ENCODE data around the gene ANKH. TPM values are rescaled to one million over a fixed set of nuclear protein-coding genes. Genes with fewer than 3 reads are reported as not detected.

The ANKH gene
- total RNA-seq, 1 donor from 2014 or later, result 25.5 TPM

DNA sequence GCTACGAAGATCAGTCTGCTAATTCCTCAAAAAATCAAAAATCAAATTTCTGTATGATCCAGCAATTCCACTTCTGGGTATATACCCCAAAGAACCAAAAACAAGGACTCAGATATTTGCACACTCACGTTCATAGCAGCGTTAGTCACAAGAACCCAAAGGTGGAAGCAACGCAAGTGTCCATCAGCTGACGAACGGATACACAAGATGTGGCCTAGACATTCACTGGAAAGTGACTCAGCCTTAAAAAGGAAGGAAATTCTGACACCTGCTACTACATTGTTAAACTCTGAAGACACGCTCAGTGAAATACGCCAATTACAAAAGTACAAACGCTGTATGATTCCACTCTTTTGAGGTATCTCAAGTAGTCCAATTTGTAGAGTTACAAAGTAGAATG is 113.7 kb downstream of the ANKH start:
- ATAC-seq, result no peak

DNA sequence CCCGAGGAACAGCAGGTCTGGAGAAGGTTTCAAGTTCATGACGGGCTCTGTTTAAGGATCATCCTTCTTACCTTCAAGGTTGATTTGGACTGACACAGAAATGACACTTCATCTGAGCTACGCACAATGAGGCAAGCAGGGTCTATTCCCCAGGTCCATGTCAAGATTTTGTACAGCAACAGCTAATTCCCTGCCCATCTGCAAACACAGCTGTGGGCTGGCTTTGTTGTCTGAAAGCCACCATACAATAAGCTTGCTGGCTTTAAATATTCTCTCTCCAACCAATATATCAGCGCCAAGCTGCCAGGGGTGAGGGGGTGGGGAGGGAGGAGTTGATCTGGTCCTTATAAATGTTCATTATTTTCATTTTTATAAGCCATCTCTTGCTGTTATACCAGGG is 115.1 kb downstream of the ANKH start:
- no peak for ATAC-seq

DNA sequence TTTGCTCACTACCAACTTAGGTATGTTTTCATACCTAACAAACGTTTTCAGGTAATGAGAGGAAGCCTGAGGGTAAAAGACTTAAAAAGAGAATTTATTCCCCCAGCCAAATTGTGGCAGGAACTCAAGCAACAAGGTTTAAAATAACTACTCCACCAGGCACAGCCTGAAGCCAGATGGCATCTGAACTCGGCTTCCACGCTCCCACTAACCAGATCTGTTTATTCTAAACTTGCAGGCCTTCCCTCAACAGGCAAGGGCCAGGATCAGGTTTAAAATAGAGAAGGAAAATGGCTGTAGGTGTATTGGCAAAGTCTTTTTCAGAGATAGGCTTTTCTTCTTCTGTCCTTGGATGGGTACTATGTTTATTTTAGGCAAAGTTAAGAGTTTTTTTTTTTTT is 117.6 kb downstream of the ANKH start:
- no peak for ATAC-seq

DNA sequence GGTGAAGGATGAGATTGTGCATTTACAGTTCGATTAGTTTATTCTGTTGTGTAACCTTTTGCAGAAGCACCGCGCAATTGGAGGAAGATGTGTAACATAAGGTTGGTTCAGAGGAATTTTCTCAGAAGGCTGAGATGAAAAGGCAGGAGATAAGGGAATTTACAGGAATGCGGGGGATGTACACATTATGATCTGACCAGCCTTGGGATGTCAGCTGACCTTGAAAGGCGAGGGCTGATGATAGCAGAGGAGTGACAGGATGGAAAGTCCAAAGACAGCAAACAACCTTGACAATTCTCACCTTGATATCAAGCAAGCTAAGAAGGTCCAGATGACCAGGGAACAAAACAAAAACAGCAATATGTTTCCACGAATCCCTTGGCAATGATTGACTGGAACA is 118.3 kb downstream of the ANKH start:
- no peak for ATAC-seq

DNA sequence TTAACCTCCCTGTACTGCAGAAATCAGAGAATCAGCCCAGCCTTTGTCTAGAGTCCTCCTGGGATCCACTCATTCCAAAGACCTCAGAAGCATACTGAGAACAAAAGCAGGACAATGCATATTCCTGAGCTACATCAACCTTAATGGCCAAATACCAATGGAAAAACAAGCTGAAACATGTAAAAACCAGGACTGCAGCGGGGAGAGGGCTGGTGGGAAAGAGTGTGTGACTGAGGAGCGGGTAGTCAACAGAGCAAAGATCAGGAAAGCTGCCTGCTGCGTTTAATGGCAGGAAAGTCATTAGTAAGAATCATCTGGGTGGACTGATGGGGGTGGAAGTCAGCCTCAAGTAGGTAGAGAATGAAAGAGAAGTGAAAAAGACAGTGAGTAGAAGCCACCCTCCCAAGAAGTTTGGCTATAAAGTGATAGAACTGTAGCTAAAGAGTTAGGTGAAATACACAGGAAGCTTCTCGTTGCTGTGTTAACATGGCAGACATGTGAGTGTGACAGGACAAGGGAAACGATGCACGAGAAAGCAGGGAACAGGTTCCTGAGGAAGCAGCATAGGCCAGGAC is 119.0 kb downstream of the ANKH start:
- ATAC-seq, result no peak

DNA sequence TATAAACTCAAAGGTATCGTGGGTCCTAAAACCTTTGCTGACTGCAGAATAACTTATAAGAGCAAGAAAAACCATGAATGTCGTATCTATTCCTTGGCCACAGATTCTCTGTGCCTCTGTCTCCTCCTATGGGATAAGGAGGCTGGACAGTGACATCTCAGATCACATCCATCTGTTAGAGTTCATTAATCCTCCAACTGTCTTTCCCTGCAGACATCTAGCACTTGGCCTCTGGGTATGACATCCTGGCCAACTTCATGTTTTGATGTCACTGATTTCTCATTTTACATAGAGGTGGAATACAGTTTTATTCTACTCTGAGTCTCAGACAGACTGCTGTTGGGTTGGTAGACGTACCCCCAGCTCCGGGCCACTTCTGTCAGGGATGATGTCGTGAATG is 120.9 kb downstream of the ANKH start:
- ATAC-seq, result no peak

DNA sequence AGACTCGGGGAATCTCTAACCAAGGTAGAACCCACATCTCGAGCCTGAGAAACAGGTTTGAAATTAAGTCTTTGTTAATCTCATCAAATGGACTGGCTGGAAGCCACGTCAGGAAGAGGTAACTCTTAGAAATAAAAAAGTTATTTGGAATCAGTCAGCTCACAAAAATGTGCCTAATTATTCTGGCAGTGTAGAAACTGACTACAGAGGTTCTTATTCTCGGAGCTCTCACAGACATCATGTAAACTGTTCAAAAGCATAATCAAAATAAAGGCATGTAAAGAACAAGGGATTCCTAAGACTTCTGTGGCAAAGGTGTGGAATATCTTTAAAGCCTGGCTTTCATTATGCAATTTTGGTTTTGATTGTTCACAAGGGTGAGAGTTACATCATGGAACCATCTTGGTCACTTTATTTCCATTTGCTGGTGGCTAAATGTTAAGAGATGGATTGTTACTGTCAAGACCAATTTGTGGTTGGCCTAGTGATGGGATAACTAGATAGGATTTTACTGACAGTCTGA is 121.9 kb downstream of the ANKH start:
- peak; percentile 73 for ATAC-seq

DNA sequence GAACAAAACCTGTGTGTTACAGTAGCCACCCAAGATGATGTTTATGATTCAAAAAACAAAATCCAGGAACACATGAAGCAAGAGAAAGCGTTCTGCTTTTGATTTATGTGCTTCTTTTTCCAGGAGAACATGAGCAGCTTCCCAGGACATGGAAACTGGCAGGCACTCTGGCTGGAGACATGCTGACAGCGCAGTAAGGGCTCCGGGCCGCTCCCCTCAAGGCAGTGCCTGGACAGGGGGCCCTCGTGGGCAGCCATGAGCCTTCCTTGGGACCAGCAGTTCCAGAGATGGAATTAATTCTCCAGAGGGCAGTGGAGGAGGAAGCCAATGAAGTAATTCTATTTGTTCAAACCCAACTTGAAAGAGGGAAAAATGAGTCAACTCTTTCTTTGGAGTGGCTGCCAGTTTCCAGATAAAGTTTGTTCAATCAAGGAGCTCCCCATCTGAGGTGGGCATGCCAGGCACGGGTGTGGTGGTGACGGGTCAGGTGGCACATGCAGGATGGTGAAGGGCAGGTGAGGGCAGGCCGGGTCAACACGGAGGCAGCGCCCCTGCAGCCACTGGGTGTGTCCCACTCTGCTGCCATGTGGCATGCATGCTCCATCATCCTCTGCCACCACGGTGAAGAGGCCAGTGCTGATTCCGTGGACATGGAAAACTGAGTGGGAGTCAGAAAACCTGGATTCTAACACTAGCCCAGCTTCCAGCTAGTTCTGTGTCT is 123.2 kb downstream of the ANKH start:
- ATAC-seq, result peak; percentile 30

DNA sequence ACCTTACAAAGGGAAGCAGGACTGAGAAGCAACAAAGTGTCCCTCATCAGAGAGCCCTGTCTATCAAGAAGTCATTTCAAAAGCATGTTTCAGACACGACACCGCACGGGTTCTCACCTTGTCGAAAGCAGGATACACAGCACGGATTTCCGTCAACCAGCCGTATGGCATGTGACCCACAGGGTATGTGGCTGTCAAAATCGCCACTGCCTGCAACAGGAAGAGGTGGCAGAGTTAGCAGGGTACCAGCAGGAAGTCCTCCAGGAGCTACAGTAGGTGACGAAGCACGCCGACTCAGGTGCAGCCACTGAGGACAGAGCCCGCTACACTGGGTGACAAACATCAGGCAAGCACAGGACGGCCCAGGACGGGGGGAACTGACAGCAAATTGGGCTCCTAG is 125.8 kb downstream of the ANKH start:
- no peak for ATAC-seq

DNA sequence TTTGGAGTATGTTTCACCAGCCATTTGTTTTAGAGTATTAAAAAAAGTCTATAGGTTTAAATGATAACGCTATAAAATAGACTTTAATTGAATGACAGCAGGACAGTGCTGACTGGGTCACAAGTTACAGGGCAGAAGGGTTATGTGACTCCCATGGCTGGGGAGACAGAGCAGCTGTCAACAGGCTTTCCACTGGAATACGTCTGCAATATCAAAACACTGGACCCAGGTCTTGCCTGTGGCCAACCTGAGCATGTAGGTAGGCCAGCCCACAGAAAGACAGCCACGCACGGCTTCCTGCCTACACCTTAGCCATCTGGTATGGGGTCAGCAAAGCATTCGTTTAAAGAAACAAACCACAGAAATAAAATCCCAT is 126.4 kb downstream of the ANKH start:
- ATAC-seq, result no peak

DNA sequence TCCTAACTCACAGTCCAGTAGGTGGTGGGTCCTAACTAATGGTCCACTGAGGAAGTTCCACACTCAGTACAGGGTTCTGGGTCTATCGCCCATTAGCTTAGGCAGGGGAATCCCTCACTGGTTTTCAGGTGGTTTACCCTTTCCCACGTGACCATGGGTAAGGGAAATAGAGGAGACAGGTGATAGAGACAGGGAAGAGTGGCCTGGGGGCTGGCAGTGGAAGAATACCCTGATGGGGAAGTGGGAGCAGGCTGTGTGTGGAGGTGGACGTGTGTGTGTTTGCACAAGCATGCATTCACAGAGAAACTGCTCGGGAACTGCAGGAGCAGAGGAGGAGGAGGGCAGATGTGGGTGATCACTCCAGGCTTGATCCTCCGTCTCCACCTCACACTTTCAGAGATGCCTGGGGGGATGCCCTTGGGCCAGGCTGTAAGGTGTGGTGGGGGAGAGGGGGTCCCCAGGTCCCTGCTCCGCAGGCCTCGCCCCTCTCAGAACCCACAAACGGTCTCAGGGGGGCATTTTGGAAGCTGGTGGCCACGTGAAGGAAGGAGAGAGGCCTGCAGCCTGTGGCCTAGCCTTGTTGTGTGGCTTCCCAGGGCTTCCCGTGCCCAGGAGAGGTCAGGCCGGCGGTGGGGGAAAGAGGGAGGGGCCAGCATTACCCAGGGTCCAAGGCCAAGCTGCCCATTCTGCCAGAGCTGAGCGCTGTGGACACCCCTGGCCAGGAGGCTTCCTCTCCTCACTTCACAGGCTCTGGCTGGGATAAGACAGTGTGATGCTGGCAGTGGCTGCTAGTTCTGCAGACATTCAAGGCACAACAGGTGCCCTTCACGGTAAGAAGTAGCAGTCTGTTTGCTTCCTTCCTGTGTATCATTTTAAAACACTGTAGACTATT is 127.0 kb downstream of the ANKH start:
- ATAC-seq, result no peak

DNA sequence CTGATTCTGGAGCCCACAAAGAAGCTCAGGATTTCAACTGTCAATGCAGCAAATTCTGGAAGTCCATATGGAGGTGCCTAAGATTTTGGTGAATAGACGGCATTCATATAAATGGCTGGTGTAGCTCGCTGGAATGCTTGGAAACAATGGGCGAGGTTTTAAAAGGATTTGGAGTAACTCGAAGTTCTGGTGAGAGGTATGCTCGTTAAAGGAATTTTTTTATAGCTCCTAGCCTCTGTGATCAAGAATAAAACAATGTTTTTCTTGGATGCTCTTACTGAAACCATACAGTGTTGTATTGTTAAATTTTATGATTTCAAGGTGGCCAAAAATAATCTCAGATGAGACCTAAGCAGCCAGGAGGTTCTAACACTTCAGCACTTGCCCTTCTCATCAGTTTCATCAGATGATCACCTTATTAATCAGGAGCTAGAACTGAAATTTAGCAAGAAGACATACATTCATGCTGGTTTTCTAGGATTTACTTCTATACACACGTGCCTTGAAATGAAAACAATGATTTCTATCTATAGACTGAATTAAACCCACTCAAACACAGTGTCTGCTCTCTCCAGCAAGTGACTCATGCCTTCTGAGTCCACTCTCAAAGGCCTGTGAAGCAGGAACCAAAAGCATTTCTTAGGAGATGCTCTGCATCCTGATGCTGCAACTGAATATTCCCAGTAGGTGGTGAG is 127.8 kb downstream of the ANKH start:
- ATAC-seq, result no peak

DNA sequence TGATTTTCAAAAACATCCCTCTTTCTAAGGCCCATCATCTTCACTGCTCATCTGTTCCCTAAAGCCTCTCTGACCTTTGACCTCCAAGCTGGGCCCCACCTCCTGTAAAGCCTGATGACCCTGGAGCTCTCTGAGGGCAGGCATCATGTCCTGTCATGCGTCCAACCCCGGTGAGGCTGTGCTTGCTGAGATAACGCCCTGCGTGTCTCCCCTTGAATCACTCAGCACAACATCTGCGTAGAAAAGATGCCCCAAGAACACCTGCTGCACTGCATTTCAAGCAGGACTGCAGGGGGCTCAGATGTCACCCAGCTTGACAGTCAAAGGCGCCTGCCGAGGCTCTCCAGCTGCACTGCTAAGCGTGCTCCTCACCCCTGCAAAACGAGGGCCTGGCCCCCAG is 129.1 kb downstream of the ANKH start:
- ATAC-seq, result no peak

DNA sequence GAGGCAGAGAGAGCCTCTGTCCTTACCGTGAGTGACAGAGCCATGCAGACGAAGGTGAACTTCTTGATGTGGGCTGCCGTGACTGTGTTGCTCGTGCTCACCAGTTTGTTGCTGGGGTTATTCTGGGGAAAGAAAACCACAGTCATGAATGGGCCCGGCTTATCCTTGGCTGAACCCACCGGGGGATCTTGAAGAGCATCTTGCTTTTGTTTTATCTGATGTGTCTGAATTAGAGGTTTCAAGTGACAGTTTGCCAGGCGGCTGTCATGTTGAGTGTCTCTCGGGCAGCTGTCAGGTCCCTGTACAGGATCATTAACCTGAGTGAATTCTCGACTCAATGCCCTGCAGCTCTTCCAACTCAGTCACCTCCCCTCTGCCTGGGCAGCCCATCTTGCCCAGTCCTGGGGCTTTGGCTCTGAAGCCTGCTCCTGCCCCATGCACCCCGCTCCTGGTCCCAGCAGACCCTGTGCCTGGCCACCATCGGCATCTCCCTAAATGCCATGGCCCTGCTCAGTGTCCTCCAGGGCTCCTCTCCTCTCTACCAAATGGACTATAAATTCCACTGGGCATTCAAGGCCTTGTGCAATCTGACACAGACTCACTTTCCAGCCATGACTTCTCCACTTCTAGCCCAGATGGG is 129.7 kb downstream of the ANKH start:
- peak; percentile 17 for ATAC-seq

DNA sequence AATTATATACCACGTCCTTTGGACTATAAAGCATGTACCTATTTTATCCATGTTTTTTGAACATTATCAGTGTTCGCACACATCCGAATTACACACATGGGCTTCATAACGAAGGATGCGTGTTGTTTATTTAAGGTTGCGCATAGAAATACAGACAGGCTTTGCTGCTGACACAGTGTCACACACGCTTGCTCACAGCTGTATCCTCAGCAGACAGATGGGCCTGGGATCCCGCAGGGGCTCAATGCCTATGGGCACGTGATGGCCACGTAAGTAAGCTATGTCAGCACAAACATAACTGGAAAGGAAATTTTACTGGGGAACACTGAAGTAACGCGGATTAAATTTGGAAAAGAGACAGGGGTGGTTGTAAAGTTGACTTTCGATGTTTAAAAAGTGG is 130.4 kb downstream of the ANKH start:
- no peak for ATAC-seq

DNA sequence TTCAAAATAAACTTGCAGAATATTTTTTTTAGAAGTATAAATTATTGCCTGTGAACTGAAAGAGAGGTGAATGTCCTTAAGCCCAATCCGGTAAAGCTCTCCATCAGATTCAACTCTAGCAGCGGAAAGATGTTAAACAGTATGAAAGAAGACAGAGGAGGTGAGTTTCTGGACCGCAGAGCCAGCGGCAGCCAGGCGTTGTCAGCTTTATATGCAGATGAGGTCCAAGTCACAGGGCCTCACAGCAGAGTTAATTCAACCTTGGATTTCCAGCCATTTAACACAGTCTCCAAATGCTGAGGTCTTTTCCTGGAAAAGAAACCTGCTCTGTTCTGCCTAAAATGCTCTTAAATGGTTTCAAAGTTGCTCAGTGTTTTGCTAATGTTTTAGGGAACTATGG is 131.6 kb downstream of the ANKH start:
- no peak for ATAC-seq

DNA sequence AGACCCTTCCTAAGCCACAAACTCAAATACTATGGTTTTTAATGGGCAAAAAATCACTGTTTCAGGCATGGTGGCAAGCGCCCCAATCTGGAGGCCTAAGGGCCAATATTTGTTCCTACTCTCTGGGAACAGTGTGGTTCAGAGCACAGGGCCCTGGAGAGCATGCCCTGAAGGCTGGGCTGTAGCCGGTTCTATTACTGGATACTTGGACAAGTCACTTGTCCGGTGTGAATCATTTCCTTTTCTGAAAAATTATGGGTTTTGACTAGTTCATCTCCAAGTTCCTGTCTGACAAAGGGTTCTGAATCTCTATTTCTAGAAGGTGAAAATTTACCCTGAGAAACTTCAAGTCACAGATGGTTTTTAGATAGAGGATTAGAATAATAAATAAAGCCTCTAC is 132.0 kb downstream of the ANKH start:
- no peak for ATAC-seq

DNA sequence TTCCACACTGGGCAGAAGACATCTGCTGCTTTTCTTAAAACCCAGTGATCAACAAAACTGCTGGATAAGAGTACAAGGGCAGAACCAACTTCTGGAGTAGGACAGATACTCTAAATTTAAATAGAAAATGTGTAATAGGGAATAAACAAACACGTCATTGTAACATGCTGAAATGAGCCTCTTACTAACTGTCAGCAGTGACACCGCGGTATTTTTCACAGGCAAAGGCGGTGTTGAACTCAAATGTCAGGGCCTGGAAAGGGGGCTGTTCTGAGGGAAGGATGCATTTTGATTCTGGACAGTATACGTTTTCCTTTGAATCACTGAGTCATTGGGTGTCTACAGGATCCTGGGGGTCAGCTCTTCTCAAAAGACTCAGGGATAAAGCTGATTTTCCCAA is 133.5 kb downstream of the ANKH start:
- no peak for ATAC-seq

DNA sequence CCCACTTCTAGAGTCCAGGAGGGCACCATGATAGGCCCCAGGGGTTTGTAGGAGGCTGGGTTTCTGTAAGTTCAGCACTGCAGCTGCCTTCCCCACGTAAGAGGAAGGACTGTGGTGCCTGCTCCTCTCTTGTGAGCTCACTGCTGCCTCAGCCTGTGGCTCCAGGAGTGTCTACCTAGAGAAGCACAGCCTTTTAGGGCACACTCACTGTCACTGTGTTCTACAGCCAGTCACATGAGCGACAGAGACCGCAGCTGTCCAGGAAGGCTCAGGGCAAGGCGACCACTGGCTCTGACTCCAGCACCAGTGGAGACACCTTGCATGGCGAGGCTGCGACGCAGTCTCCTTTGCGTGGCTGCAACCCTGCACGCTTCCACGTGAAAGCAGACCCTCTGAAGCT is 134.3 kb downstream of the ANKH start:
- no peak for ATAC-seq

DNA sequence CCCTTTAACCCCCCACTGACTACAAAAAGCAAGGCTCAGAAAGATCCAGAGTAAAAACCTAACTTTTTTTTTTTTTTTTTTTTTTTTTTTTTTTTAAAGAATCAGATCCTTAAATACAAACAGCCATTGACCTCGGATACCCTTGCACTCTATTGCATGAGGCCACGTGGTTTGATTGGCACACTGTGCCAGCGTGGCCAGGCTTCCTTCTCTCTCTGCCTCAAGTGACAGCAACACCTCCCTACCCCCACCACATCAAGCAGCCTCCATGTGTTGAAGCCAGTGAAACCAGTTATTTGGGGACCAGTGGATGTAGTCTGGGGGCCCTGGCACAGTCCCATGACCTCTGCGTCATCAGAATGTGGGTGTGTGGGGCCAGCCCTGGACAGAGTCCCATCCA is 135.6 kb downstream of the ANKH start:
- no peak for ATAC-seq

DNA sequence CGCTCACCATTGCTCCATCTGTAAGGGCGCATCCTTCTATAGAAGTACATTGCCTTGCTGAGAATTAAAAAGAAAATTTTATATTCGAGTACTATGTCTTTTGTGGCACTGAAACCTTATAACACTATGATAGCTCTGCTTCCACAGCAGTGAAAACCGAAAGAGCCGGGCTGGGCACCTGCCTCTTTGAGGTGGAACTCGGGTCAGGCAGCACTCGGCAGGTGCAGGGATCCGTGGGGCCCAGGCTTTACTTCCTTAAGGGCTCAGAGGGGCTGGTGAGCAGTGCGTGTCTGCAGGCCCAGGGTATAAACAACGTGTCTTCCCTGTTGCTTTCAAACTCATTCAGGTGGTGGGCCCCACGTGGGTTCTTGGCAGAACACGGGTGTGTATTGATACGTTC is 137.2 kb downstream of the ANKH start:
- no peak for ATAC-seq

DNA sequence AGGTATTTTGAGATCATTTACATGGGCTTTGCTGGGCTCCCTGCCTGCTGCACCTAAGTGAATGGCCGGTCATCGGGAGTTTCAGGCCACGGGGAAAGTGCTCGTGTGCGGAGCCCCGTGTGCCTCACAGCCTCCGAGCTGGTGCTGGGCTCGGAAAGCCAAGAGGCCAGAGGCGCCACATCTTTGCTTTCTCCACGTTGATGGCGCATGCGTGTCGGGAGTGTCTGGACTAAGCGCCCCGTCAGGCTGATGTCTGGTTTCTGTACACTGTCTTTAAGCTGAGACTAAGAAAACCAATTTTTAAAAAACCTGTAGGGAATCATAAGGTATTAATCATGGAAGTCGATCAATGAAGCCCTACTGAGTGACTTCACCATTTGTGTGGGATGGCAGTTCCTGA is 137.9 kb downstream of the ANKH start:
- ATAC-seq, result no peak

DNA sequence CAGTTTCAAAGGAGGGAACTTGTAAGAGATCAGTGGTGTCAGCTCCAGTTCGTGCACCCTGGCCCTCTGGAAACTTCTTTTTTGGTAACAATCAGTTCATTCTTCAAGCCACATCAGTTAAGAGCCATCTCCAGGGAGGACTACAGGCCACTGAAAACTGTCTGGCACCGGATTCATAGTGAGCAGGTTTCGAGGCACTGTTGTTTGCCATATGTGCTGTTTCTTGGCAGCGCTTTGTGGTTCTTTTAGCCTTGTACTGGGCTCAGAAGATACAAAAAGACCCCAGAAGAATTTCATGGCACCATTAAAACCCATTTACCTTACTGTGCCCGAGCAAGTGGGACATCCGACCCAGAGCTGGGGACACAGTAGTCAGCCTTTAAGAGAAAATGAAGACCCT is 138.6 kb downstream of the ANKH start:
- no peak for ATAC-seq
